IMR-90 (cell line): ENCODE data around the gene VPS11.

Experiments
- BHLHE40 ChIP-seq: fragments of 150-350 bp; IDR thresholded peaks from 2 replicates; pipeline ENCODE4 v1.6.1; 2016; ENCODE audit warnings: mild to moderate bottlenecking, low read depth, low read length
- CEBPB ChIP-seq: IDR thresholded peaks from 2 replicates; pipeline ENCODE4 v1.6.1; 2012; ENCODE audit warnings: low read depth, low read length, improper control_type of control experiment
- FOS ChIP-seq: fragments of 150-350 bp; IDR thresholded peaks from 2 replicates; pipeline ENCODE4 v1.6.1; 2016; ENCODE audit warnings: low read depth, low read length
- MAFK ChIP-seq: IDR thresholded peaks from 2 replicates; pipeline ENCODE4 v1.6.1; 2012; ENCODE audit warnings: low read depth, low read length, improper control_type of control experiment
- POLR2A ChIP-seq: IDR thresholded peaks from 2 replicates; pipeline ENCODE4 v1.6.1; 2012; ENCODE audit warnings: mild to moderate bottlenecking, low read depth, low read length
- RAD21 ChIP-seq: IDR thresholded peaks from 2 replicates; pipeline ENCODE4 v1.6.1; 2012; ENCODE audit warnings: low read length, improper control_type of control experiment
- RFX5 ChIP-seq: IDR thresholded peaks from 2 replicates; pipeline ENCODE4 v1.8.0; 2012; ENCODE audit warnings: low read depth, mild to moderate bottlenecking, low read length, moderate library complexity
- SMC3 ChIP-seq: fragments of 150-350 bp; IDR thresholded peaks from 2 replicates; pipeline ENCODE4 v1.6.1; 2016; ENCODE audit warnings: low read depth, mild to moderate bottlenecking, antibody characterized with exemption, low read length, moderate library complexity
- TF ChIP-seq, protein P1 (sequence below): conservative IDR thresholded peaks from 2 replicates; pipeline ENCODE4 v1.5.1; 2012; ENCODE audit warnings: mild to moderate bottlenecking, low read depth, low read length, improper control_type of control experiment
- TF ChIP-seq, protein P2 (sequence below): fragments of 150-350 bp; IDR thresholded peaks from 2 replicates; pipeline ENCODE4 v1.6.1; 2016; ENCODE audit warnings: low read depth, mild to moderate bottlenecking, low read length, moderate library complexity, borderline replicate concordance
- TF ChIP-seq, protein P3 (sequence below): fragments of 150-350 bp; IDR thresholded peaks from 2 replicates; pipeline ENCODE4 v1.6.1; 2017; ENCODE audit warnings: mild to moderate bottlenecking, antibody characterized with exemption, low read length, low read depth

DNA sequence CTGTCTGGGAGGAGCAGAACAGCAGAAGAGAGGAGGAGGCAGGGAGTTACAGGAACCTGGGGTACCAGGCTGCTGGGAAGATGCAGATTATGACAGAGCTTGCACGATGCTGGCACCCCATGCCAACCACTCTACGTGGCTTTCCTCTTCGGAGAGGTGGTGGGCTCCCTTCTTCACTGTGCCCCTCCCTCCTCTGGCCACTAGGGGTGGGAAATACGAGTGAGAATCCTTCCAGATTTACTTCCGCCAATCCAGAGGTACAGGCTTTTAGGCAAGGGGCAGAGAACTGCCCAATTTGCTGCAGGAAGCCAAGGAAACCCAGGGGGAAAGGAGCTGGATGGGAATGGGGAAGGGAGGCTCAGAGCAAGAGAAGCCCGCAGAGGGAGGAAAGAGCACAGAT lies 22.9 kb upstream of the VPS11 start:
- TF ChIP-seq POLR2A (no peak), BHLHE40 (no peak), RFX5 (no peak), FOS (no peak), MAFK (no peak), RAD21 (no peak), CEBPB (no peak), SMC3 (no peak)
- TF ChIP-seq, protein P1, sequence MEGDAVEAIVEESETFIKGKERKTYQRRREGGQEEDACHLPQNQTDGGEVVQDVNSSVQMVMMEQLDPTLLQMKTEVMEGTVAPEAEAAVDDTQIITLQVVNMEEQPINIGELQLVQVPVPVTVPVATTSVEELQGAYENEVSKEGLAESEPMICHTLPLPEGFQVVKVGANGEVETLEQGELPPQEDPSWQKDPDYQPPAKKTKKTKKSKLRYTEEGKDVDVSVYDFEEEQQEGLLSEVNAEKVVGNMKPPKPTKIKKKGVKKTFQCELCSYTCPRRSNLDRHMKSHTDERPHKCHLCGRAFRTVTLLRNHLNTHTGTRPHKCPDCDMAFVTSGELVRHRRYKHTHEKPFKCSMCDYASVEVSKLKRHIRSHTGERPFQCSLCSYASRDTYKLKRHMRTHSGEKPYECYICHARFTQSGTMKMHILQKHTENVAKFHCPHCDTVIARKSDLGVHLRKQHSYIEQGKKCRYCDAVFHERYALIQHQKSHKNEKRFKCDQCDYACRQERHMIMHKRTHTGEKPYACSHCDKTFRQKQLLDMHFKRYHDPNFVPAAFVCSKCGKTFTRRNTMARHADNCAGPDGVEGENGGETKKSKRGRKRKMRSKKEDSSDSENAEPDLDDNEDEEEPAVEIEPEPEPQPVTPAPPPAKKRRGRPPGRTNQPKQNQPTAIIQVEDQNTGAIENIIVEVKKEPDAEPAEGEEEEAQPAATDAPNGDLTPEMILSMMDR: no peak
- TF ChIP-seq, protein P2, sequence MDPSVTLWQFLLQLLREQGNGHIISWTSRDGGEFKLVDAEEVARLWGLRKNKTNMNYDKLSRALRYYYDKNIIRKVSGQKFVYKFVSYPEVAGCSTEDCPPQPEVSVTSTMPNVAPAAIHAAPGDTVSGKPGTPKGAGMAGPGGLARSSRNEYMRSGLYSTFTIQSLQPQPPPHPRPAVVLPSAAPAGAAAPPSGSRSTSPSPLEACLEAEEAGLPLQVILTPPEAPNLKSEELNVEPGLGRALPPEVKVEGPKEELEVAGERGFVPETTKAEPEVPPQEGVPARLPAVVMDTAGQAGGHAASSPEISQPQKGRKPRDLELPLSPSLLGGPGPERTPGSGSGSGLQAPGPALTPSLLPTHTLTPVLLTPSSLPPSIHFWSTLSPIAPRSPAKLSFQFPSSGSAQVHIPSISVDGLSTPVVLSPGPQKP: no peak
- TF ChIP-seq, protein P3, sequence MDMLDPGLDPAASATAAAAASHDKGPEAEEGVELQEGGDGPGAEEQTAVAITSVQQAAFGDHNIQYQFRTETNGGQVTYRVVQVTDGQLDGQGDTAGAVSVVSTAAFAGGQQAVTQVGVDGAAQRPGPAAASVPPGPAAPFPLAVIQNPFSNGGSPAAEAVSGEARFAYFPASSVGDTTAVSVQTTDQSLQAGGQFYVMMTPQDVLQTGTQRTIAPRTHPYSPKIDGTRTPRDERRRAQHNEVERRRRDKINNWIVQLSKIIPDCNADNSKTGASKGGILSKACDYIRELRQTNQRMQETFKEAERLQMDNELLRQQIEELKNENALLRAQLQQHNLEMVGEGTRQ: no peak
